Measurements from ENCODE around the gene MCC. TPM values are rescaled to one million over a fixed set of nuclear protein-coding genes. Genes with fewer than 3 reads are reported as not detected.

The MCC gene
- total RNA-seq, 1 experiment from 2014 or later = 7.1 TPM

DNA sequence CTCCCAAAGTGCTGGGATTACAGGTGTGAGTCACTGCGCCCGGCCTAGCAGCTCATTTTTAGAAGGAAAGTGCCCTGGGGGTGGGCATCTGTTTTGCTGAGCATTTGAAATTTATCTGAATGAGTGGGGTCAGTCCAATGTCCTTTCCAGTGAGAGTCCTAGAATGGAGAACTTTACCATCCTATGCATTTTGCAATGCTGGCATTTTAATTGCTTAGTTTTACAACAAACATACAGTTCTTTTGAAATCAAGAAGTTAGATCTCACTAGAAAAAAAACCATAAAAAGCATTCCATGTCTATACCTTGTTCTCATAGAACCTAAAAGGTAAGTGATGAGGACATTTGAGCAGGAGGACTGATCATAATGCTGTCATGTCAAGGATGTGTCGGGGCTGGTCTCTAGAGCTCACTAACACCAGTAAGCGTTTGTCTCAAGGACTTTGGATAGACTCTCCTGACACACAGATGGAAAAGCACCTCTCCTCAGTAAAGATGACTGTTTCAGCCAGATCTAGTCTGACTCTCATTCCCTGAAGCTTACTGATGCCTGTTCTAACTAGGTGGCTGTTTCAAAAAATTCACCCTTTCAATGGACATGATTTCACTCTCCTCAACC lies 427.7 kb downstream of the MCC start:
- Histone ChIP-seq H4K20me1 (ENCODE audit: low read length) (no peaks in the 10 kb centered on the region), H3F3A (ENCODE audit: low read length, unreplicated experiment) (no peaks in the 10 kb centered on the region), H3K4me3 (ENCODE audit: low read length) (no peak overlapping the region), H3K27me3 (ENCODE audit: low read length) (no peaks in the 10 kb centered on the region), H3K4me2 (ENCODE audit: low read length) (no peak overlapping the region), H3K9me3 (ENCODE audit: low read length) (no peaks in the 10 kb centered on the region), H2AFZ (ENCODE audit: low read length) (no peak overlapping the region), H3K9ac (ENCODE audit: low read length) (no peak overlapping the region), H3K27ac (ENCODE audit: low read length) (no peak overlapping the region), H3K4me1 (ENCODE audit: insufficient read depth, low read length) (peaks cover 19% of the 10 kb centered on the region), H3K9me2 (replicated peaks; ENCODE audit: low read length) (no peaks in the 10 kb centered on the region), H3K79me2 (ENCODE audit: low read length) (no peaks in the 10 kb centered on the region), H3K36me3 (ENCODE audit: low read depth, low read length) (no peaks in the 10 kb centered on the region)
- no TSS peak for BruUV-seq (replicated peaks)
- ChIA-PET POLR2A (ENCODE audit: unreplicated experiment) (no interaction called here), CTCF (no interaction called here)
- no peak for TF ChIP-seq EZH2 (IDR thresholded peaks at IDR 0.05; ENCODE audit: low read length, unreplicated experiment)
- TF ChIP-seq CTCF (conservative IDR thresholded peaks at IDR 0.05; ENCODE audit: low read depth, low read length) = no peak
- no peak for TF ChIP-seq EZH2phosphoT487 (IDR thresholded peaks at IDR 0.05; ENCODE audit: borderline replicate concordance, low read length)
- DNase-seq (no peak), ATAC-seq (no peak)
- intact Hi-C loops (cut with micrococcal nuclease) = no loop called here

DNA sequence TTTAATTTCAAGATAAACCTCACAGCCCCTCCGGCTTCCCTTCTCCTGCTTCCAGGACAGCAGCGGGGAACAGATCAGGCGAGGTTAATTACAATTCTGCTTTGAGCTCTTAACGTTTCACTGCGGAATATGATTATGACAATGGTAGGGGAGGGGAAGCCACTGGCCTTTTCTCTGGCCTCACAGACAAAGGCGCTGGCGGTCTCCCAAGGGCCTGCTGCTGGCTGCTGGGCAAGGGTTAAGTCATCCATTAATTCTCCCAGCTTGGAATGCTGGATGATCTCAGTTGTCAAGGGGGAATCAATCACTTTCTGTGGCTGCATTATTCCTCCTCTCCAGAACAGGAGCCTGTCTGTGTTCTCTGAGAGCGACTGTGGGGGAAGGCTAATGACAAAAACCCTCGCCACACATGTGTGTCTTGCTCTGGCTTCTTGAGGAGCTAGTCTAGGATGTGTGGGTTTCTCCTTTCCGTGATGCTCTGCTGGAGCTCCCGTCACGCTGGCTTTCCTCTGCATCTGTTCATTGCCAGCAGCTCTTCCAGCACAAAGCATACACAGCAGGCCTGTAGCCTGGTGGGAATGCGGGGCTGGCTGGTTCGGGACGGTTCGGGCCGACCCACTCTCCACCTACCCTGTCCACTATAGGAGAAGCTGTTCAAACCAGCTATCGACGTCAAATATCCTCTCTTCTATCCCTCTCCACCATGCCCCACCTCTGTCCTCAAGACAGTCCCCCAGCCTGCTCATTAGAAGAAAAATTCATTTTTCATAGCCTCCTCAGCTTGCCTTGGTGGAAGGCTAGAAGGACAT lies 428.8 kb downstream of the MCC start:
- no TSS peak for BruUV-seq (replicated peaks)
- Histone ChIP-seq H3K36me3 (ENCODE audit: low read depth, low read length) (no peaks in the 10 kb centered on the region), H3K9me2 (replicated peaks; ENCODE audit: low read length) (no peaks in the 10 kb centered on the region), H3K9me3 (ENCODE audit: low read length) (no peaks in the 10 kb centered on the region), H3K27me3 (ENCODE audit: low read length) (no peaks in the 10 kb centered on the region), H3K27ac (ENCODE audit: low read length) (no peak overlapping the region), H3F3A (ENCODE audit: low read length, unreplicated experiment) (no peaks in the 10 kb centered on the region), H2AFZ (ENCODE audit: low read length) (no peak overlapping the region), H3K79me2 (ENCODE audit: low read length) (no peaks in the 10 kb centered on the region), H3K4me1 (ENCODE audit: insufficient read depth, low read length) (peaks cover 17% of the 10 kb centered on the region), H3K4me2 (ENCODE audit: low read length) (no peak overlapping the region), H4K20me1 (ENCODE audit: low read length) (no peaks in the 10 kb centered on the region), H3K4me3 (ENCODE audit: low read length) (no peak overlapping the region), H3K9ac (ENCODE audit: low read length) (no peak overlapping the region)
- no peak for ATAC-seq
- ChIA-PET POLR2A (ENCODE audit: unreplicated experiment) (interaction anchor here (0.5 kb wide), 1 partner anchor 107 kb away, joined by 4 read pairs; no protein-coding TSS in a partner anchor), CTCF (no interaction called here)
- intact Hi-C loops (cut with micrococcal nuclease) = no loop called here
- DNase-seq = no peak
- TF ChIP-seq CTCF (conservative IDR thresholded peaks at IDR 0.05; ENCODE audit: low read depth, low read length) = no peak
- no peak for TF ChIP-seq EZH2 (IDR thresholded peaks at IDR 0.05; ENCODE audit: low read length, unreplicated experiment)
- TF ChIP-seq EZH2phosphoT487 (IDR thresholded peaks at IDR 0.05; ENCODE audit: borderline replicate concordance, low read length) = no peak

Data from PC-3 (cell line).